HCT116 (cell line): ENCODE measurements around the gene ARHGEF6. TPM values are rescaled to one million over a fixed set of nuclear protein-coding genes. Genes with fewer than 3 reads are reported as not detected.

Experiments
- ATAC-seq: fragments of 200-7000 bp; cut with Tn5 transposase; 2 replicates; pipeline ENCODE4 v1.9.1; 2020; ENCODE audit warnings: mild to moderate bottlenecking, moderate library complexity
- BruUV-seq: library from RNA; stranded (reverse); fragments of 400-500 nt; replicated peaks from 2 replicates; lab custom pipeline; 2021; lab: Mats Ljungman, UMichigan
- CTCF ChIA-PET: fragments of 300-600 bp; sonication (Branson Sonifier 250); formaldehyde crosslinking; loops from one replicate; lab custom pipeline; 2021; ENCODE audit warnings: antibody characterized with exemption; lab: Charles Lee
- POLR2A ChIA-PET: fragments of 300-600, 350-600 bp; sonication (Branson Sonifier 250); formaldehyde crosslinking; loops from one replicate; lab custom pipeline; 2021; ENCODE audit warnings: antibody characterized with exemption; lab: Charles Lee
- RAD21 ChIA-PET, 2 experiments: fragments of 300-600 bp; sonication (Branson Sonifier 250); formaldehyde crosslinking; loops; one replicate each; lab custom pipeline; 2023; ENCODE audit warnings: low total read pairs in 2 of 2; ENCODE audit not compliant: uncharacterized antibody in 2 of 2, unreplicated experiment in 2 of 2, low non-redundant PET in 1 of 2; lab: Charles Lee
- DNase-seq: peaks from one replicate; pipeline ENCODE4 v3.0.0-alpha.2; 2010; ENCODE audit warnings: low read depth, low spot score
- H2AFZ ChIP-seq: fragments of 200-600 bp; shearing (Covaris generic), sonication (generic); 2 replicates; pipeline ENCODE4 v1.6.1; 2017; ENCODE audit warnings: low read depth, mixed run types, mixed read lengths, antibody characterized with exemption, low read length; ENCODE audit not compliant: poor library complexity, severe bottlenecking
- H3K27ac ChIP-seq: 2 replicates; pipeline ENCODE4 v1.5.1; 2012; ENCODE audit warnings: low read depth, low read length
- H3K27me3 ChIP-seq: fragments of 200-600 bp; sonication (generic); 2 replicates; pipeline ENCODE4 v1.6.1; 2016; ENCODE audit warnings: mixed run types, low read length, mixed read lengths; ENCODE audit not compliant: insufficient read depth
- H3K36me3 ChIP-seq, 2 experiments: fragments of 200-500 bp in 1 of 2; fragments of 200-600 bp in 1 of 2; sonication (Bioruptor generic) in 1 of 2; sonication (generic) in 1 of 2; 2 replicates each; pipeline versions ENCODE4 v1.5.1 to v1.6.1; 2014 to 2016; ENCODE audit warnings: low read length in 2 of 2, inconsistent platforms in 1 of 2, mixed read lengths in 1 of 2, mixed run types in 1 of 2; ENCODE audit not compliant: insufficient read depth in 2 of 2, control insufficient read depth in 1 of 2
- H3K4me1 ChIP-seq, 2 experiments: fragments of 200-600 bp in 1 of 2; sonication (generic) in 1 of 2; 2 replicates each; pipeline versions ENCODE4 v1.5.1 to v1.6.1; 2012 to 2017; ENCODE audit warnings: low read length in 2 of 2, inconsistent platforms in 1 of 2, mild to moderate bottlenecking in 1 of 2, mixed read lengths in 1 of 2, mixed run types in 1 of 2, moderate library complexity in 1 of 2; ENCODE audit not compliant: insufficient read depth in 2 of 2, control insufficient read depth in 1 of 2
- H3K4me2 ChIP-seq: fragments of 200-600 bp; sonication (generic); 2 replicates; pipeline ENCODE4 v1.6.1; 2017; ENCODE audit warnings: mixed run types, low read length, mixed read lengths
- H3K4me3 ChIP-seq, 2 experiments: fragments of 200-600 bp in 1 of 2; sonication (generic) in 1 of 2; replicated peaks in 1 of 2; 2 replicates each; pipeline ENCODE4 v1.5.1; 2011 to 2016; ENCODE audit warnings: low read length in 2 of 2, control low read depth in 1 of 2, low read depth in 1 of 2, mild to moderate bottlenecking in 1 of 2, mixed read lengths in 1 of 2, mixed run types in 1 of 2
- H3K79me2 ChIP-seq: fragments of 200-600 bp; sonication (generic); 2 replicates; pipeline ENCODE4 v1.6.1; 2017; ENCODE audit warnings: mild to moderate bottlenecking, mixed run types, low read length, moderate library complexity, mixed read lengths; ENCODE audit not compliant: insufficient read depth
- H3K9ac ChIP-seq: fragments of 200-600 bp; sonication (generic); 2 replicates; pipeline ENCODE4 v1.6.1; 2016; ENCODE audit warnings: low read length, mixed read lengths
- H3K9me2 ChIP-seq: fragments of 200-600 bp; sonication (generic), shearing (Covaris generic); 2 replicates; pipeline ENCODE4 v1.6.1; 2017; ENCODE audit warnings: mixed run types, mild to moderate bottlenecking, moderate library complexity; ENCODE audit not compliant: insufficient read depth
- H3K9me3 ChIP-seq, 2 experiments: fragments of 200-500 bp in 1 of 2; fragments of 200-600 bp in 1 of 2; sonication (Bioruptor generic) in 1 of 2; sonication (generic) in 1 of 2; 2 replicates each; pipeline ENCODE4 v1.6.1; 2014 to 2017; ENCODE audit warnings: low read length in 2 of 2, mixed read lengths in 2 of 2, inconsistent platforms in 1 of 2, low read depth in 1 of 2, mild to moderate bottlenecking in 1 of 2, mixed run types in 1 of 2, moderate library complexity in 1 of 2; ENCODE audit not compliant: control insufficient read depth in 1 of 2, insufficient read depth in 1 of 2
- H4K20me1 ChIP-seq: fragments of 200-600 bp; sonication (generic), shearing (Covaris generic); 2 replicates; pipeline ENCODE4 v1.6.1; 2017; ENCODE audit warnings: mixed run types, mild to moderate bottlenecking, moderate library complexity; ENCODE audit not compliant: insufficient read depth
- ELF1 ChIP-seq: IDR thresholded peaks from 2 replicates; pipeline ENCODE4 v1.6.1; 2012; ENCODE audit warnings: low read depth, borderline replicate concordance
- POLR2AphosphoS5 ChIP-seq: IDR thresholded peaks from 2 replicates; pipeline ENCODE4 v1.6.1; 2011; ENCODE audit warnings: mild to moderate bottlenecking, low read depth, low read length, moderate library complexity
- SIN3A ChIP-seq: IDR thresholded peaks from 2 replicates; pipeline ENCODE4 v1.6.1; 2012; ENCODE audit warnings: low read depth
- YY1 ChIP-seq: IDR thresholded peaks from 2 replicates; pipeline ENCODE4 v1.6.1; 2011; ENCODE audit warnings: low read length, low read depth, moderate library complexity, mild to moderate bottlenecking; ENCODE audit not compliant: insufficient replicate concordance; ENCODE audit errors: extremely low read depth
- ZNF274 ChIP-seq: fragments of 200-500 bp; sonication (Bioruptor generic); IDR thresholded peaks from 2 replicates; pipeline ENCODE4 v1.6.1; 2014; ENCODE audit warnings: mild to moderate bottlenecking, low read depth, low read length, inconsistent platforms
- intact Hi-C: fragments of 100-400 bp; cut with micrococcal nuclease; formaldehyde crosslinking; loops from 2 replicates; pipeline ENCODE4 v1.10.0; 2022
- total RNA-seq: library from RNA; stranded (reverse); gene quantifications from one replicate; pipeline ENCODE4 v1.2.1, GENCODE V29; 2021; ENCODE audit not compliant: unreplicated experiment
- TF ChIP-seq, protein P1 (sequence below), 3 experiments: fragments of 200-600 bp in 1 of 3; sonication (generic) in 1 of 3; IDR thresholded peaks in 2 of 3; conservative IDR thresholded peaks in 1 of 3; 2 replicates each; pipeline ENCODE4 v1.5.1; 2012 to 2017; ENCODE audit warnings: low read depth in 2 of 3, low read length in 2 of 3, antibody characterized with exemption in 1 of 3, borderline replicate concordance in 1 of 3, control low read depth in 1 of 3, mild to moderate bottlenecking in 1 of 3, mixed read lengths in 1 of 3, mixed run types in 1 of 3, moderate library complexity in 1 of 3; ENCODE audit not compliant: insufficient read depth in 1 of 3
- TF ChIP-seq, protein P2 (sequence below): IDR thresholded peaks from 2 replicates; pipeline ENCODE4 v1.6.1; 2012; ENCODE audit warnings: low read depth

The ARHGEF6 gene
- total RNA-seq, 1 experiment from 2014 or later = 1.9 TPM

- Histone ChIP-seq H3K4me2 (no peak overlapping the region), H3K9me2 (no peaks in the 10 kb centered on the region), H3K79me2 (no peaks in the 10 kb centered on the region), H4K20me1 (no peaks in the 10 kb centered on the region), H2AFZ (no peak overlapping the region), H3K27me3 (no peaks in the 10 kb centered on the region), H3K27ac (no peak overlapping the region), H3K4me1 (peaks cover 6 to 7% of the 10 kb centered on the region in 2 experiments; a peak in 3 of 4 replicates), H3K36me3 (no peaks in the 10 kb centered on the region), H3K9ac (no peak overlapping the region), H3K4me3 (no peak overlapping the region), H3K9me3 (no peaks in the 10 kb centered on the region)
- intact Hi-C loops = no loop called here
- TF ChIP-seq ZNF274 = no peak
- TF ChIP-seq, protein P1, sequence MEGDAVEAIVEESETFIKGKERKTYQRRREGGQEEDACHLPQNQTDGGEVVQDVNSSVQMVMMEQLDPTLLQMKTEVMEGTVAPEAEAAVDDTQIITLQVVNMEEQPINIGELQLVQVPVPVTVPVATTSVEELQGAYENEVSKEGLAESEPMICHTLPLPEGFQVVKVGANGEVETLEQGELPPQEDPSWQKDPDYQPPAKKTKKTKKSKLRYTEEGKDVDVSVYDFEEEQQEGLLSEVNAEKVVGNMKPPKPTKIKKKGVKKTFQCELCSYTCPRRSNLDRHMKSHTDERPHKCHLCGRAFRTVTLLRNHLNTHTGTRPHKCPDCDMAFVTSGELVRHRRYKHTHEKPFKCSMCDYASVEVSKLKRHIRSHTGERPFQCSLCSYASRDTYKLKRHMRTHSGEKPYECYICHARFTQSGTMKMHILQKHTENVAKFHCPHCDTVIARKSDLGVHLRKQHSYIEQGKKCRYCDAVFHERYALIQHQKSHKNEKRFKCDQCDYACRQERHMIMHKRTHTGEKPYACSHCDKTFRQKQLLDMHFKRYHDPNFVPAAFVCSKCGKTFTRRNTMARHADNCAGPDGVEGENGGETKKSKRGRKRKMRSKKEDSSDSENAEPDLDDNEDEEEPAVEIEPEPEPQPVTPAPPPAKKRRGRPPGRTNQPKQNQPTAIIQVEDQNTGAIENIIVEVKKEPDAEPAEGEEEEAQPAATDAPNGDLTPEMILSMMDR (IDR thresholded peaks at IDR 0.05 in 2 of 3, conservative IDR thresholded peaks at IDR 0.05 in 1 of 3; ENCODE audit: borderline replicate concordance in 1 of 3, insufficient read depth in 1 of 3, low read depth in 2 of 3, low read length in 2 of 3) = no peak
- no peak for ATAC-seq
- no peak for DNase-seq
- BruUV-seq = no TSS peak
- ChIA-PET POLR2A (no interaction called here), CTCF (no interaction called here), RAD21 (no interaction called here)
Measured at GRCh38 chrX:136728393-136728792, 52.3 kb downstream of the ARHGEF6 start.

- DNase-seq (no peak), ATAC-seq (peak; percentile 44; the same call in 1 of the 2 replicates)
- BruUV-seq = no TSS peak
- Histone ChIP-seq H3K9me2 (no peaks in the 10 kb centered on the region), H3K4me3 (no peak overlapping the region), H3K27ac (peak overlapping the region; percentile 26; the same call in 1 of the 2 replicates), H3K79me2 (no peaks in the 10 kb centered on the region), H3K9me3 (no peaks in the 10 kb centered on the region), H3K4me2 (no peak overlapping the region)
- RAD21 ChIA-PET = no interaction called here
- CTCF ChIA-PET = no interaction called here
- POLR2A ChIA-PET = no interaction called here
- TF ChIP-seq ELF1 = no peak
- TF ChIP-seq, protein P2, sequence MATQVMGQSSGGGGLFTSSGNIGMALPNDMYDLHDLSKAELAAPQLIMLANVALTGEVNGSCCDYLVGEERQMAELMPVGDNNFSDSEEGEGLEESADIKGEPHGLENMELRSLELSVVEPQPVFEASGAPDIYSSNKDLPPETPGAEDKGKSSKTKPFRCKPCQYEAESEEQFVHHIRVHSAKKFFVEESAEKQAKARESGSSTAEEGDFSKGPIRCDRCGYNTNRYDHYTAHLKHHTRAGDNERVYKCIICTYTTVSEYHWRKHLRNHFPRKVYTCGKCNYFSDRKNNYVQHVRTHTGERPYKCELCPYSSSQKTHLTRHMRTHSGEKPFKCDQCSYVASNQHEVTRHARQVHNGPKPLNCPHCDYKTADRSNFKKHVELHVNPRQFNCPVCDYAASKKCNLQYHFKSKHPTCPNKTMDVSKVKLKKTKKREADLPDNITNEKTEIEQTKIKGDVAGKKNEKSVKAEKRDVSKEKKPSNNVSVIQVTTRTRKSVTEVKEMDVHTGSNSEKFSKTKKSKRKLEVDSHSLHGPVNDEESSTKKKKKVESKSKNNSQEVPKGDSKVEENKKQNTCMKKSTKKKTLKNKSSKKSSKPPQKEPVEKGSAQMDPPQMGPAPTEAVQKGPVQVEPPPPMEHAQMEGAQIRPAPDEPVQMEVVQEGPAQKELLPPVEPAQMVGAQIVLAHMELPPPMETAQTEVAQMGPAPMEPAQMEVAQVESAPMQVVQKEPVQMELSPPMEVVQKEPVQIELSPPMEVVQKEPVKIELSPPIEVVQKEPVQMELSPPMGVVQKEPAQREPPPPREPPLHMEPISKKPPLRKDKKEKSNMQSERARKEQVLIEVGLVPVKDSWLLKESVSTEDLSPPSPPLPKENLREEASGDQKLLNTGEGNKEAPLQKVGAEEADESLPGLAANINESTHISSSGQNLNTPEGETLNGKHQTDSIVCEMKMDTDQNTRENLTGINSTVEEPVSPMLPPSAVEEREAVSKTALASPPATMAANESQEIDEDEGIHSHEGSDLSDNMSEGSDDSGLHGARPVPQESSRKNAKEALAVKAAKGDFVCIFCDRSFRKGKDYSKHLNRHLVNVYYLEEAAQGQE = no peak
- no peak for TF ChIP-seq YY1
- TF ChIP-seq POLR2AphosphoS5 = no peak
- TF ChIP-seq SIN3A = no peak
- TF ChIP-seq, all 23 proteins: peak for 0
- Histone ChIP-seq H3K27me3 (no peaks in the 10 kb centered on the region), H3K4me1 (peaks cover 6 to 7% of the 10 kb centered on the region in 2 experiments; a peak in 3 of 4 replicates), H4K20me1 (no peaks in the 10 kb centered on the region), H3K9ac (no peak overlapping the region), H2AFZ (no peak overlapping the region), H3K36me3 (no peaks in the 10 kb centered on the region)
- intact Hi-C loops = no loop called here
Measured at GRCh38 chrX:136725441-136726104, 55.2 kb downstream of the ARHGEF6 start.
